Measurements from ENCODE around the gene RBM47.

- TF ChIP-seq POLR2A (IDR thresholded peaks at IDR 0.05; ENCODE audit: low read depth, low read length): no peak
- TF ChIP-seq POLR2AphosphoS5 (IDR thresholded peaks at IDR 0.05; ENCODE audit: low read depth, low read length): no peak
These were observed 234.3 kb downstream of the RBM47 start for GRCh38 chr4:40395166-40395900.
